GM10248 (cell line): Measurements from ENCODE around the gene TPTE2.
"Not testable (repeated sequence)": the region's sequence is repeated elsewhere in the genome, so short reads cannot be mapped to it uniquely, and the experiment has no call there.

Experiments
- CTCF ChIA-PET: fragments of 300-600 bp; sonication (Branson Sonifier 250); formaldehyde crosslinking; extraction: SDS; loops from one replicate; lab custom pipeline; 2021; ENCODE audit warnings: antibody characterized with exemption; lab: Yijun Ruan, JAX
- POLR2A ChIA-PET: fragments of 350-650 bp; sonication (Branson Sonifier 250); formaldehyde crosslinking; extraction: SDS; loops from one replicate; lab custom pipeline; 2020; ENCODE audit warnings: antibody characterized with exemption; lab: Yijun Ruan, JAX
- DNase-seq: peaks from one replicate; pipeline ENCODE4 v3.0.0; 2012; ENCODE audit errors: extremely low spot score
- TF ChIP-seq, protein P1 (sequence below): IDR thresholded peaks from 2 replicates; pipeline ENCODE4 v1.5.1; 2012; ENCODE audit warnings: mild to moderate bottlenecking, low read depth; ENCODE audit errors: extremely low read depth, missing control alignments, control extremely low read depth

The TPTE2 gene

DNA sequence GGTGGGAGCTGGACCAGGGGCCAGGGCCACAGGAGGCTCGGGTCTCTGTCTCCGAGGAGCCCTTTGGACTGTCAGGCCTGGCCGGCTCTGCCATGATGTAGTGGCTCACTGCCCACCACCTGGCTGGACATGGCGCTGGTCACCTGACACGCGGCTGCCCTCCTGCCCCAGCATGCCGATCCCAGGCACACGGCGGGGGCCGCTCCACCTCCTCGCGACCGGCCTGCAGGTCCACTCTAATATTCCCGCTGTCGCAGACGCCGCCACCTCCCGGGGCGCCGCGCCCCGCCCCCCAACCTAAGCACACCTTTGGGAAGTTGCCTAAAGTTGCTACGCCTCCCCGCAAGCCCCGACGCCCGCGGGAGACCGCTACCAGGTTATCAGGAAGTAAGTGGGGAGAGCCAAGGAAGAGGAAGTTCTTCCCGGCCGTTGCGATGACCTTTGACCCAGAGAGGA lies at the start of gene TPTE2:
TPTE2 (minus strand) TSS at position 406 of the 456 bp plus-strand sequence. CDS start 58,298 bp downstream, outside the sequence.
- DNase-seq, POLR2A ChIA-PET, CTCF ChIA-PET: not testable (repeated sequence)

DNA sequence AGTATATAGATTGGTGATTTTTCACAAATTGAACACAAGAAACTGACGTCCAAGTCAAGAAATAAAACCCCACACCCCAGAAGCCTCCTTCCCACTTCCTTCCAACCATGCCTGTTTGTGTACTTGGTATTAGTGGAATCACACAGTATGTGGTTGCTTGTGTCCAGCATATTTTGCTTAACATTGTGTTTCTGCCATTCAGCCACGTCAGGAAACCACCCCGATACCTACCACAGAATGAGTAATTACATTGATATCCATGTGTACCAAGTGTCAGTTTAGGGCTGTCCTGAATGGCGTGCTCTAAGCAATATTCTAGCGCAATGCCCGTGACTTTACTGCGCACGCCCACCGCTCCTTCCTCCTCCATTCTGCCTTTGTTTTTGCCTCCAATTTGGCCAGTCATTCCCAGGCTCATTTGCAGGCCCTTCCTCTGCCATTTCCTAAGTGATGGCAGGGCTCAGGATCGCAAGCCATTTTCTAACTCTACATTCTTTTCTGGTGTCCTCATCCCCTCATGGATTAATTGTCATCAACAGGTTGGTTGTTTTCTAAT lies 46.3 kb upstream of the TPTE2 start:
- DNase-seq, result no peak
- ChIA-PET CTCF (no interaction called here), POLR2A (no interaction called here)
- TF ChIP-seq, protein P1, sequence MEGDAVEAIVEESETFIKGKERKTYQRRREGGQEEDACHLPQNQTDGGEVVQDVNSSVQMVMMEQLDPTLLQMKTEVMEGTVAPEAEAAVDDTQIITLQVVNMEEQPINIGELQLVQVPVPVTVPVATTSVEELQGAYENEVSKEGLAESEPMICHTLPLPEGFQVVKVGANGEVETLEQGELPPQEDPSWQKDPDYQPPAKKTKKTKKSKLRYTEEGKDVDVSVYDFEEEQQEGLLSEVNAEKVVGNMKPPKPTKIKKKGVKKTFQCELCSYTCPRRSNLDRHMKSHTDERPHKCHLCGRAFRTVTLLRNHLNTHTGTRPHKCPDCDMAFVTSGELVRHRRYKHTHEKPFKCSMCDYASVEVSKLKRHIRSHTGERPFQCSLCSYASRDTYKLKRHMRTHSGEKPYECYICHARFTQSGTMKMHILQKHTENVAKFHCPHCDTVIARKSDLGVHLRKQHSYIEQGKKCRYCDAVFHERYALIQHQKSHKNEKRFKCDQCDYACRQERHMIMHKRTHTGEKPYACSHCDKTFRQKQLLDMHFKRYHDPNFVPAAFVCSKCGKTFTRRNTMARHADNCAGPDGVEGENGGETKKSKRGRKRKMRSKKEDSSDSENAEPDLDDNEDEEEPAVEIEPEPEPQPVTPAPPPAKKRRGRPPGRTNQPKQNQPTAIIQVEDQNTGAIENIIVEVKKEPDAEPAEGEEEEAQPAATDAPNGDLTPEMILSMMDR, result no peak

DNA sequence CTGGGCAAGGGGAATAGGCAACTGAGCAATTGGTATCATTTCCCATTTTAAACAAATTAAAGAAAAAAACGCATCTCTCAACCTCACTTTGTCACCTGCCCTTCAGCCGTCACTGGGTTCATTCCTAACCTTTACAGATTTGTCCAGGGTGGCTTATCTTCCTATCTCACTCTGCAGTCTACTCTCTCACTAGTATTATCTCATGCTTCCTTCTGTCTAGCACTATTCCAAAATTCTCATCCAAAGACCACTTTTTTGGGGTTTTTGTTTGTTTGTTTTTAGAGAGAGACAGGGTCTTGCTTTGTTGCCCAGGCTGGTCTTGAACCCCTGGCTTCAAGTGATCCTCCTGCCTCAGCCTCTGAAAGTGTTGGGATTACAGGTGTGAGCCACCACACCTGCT lies 45.4 kb upstream of the TPTE2 start:
- TF ChIP-seq, protein P1, result no peak
- POLR2A ChIA-PET, result no interaction called here
- CTCF ChIA-PET, result no interaction called here
- DNase-seq, result no peak

DNA sequence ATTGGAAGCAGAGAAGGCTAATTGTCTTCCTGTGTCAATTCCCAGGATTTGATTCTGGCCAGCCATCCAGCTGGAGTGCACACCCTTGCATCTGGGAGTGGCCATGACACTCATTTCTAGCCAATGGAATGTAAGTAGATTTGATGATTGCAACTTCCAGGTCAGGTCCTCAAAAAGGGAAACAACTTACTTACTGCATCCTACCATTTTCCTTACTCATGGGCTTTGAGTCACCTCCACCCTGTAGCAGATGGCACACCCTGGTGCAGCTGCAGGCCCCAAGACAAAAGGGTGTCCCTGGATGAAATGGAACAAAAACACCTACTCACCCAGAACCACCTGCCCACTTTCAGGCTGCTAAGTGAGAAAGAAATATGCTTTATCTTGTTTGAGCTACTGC lies 44.8 kb upstream of the TPTE2 start:
- CTCF ChIA-PET, result interaction anchor here (1.0 to 1.2 kb wide), 2 partner anchors 10 to 19 kb away, joined by 3 read pairs; no protein-coding TSS in a partner anchor
- POLR2A ChIA-PET, result no interaction called here

DNA sequence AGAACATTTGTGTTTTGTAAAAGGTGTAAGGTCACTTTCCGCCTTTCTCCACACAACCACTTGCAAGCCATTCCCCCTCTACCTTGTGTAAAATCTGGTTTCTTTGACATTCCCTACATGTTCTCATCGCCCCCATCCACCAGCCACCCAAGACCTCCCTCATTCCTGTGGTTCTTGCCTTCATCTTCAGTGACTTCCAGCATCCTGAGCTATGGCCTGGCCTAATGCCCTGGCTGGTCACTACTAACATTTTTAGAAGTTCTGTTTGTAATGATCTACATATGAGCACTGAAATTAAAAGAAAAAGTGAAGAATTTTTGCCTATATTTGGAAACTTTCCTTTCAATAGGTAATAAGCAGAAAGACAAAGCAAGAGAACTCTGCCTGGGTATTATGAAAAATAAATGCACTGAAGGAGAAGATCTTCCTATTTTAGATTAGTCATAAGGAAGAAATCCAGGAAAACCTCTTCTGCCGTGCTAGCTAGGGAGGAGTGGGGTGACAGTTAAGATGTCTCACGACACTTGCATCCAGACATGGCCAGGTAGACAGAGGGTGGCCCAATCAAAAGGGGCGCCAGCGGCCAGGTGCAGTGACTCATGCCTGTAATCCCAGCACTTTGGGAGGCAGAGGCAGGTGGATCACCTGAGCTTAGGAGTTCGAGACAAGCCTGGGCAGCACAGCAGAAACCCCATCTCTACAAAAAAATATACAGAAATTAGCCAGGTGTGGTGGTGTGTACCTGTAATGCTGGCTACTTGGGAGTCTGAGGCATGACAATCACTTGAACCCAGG lies 44.0 kb upstream of the TPTE2 start:
- ChIA-PET POLR2A (no interaction called here), CTCF (interaction anchor here (1.0 to 1.2 kb wide), 3 partner anchors 11 to 18 kb away, joined by 3 read pairs; no protein-coding TSS in a partner anchor)
- TF ChIP-seq, protein P1, result no peak
- DNase-seq, result no peak

More for the DNA sequence above, 44.8 kb upstream of the TPTE2 start:
- TF ChIP-seq, protein P1, result no peak
- no peak for DNase-seq

DNA sequence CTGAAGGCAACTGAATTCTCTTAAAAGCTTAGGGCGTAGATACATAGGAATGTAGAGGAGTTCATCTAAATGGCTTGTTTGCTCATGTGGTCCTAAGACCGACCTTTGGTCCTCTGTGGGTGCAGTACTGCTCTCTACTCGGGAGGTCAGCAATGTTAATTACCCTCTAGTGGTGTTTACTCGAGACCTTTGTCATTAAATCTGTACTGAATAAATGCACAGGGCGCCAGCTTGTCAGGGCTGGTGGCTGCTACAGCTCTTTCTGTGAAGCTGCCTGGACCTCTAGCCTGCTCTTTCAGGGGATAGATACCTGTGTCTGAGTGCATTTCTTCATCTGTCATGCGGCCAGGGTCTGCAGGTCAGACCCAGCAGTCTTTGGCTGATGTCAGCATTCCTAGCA lies 43.0 kb upstream of the TPTE2 start:
- ChIA-PET CTCF (no interaction called here), POLR2A (no interaction called here)
- DNase-seq, result no peak
- TF ChIP-seq, protein P1, result no peak
